Mesenteric fat pad (tissue), 1 donor: ENCODE results near the gene PRPF38A. TPM values are rescaled to one million over a fixed set of nuclear protein-coding genes. Genes with fewer than 3 reads are reported as not detected.

Experiments
- DNase-seq: peaks from one replicate; pipeline ENCODE4 v3.0.0-alpha.2; 2020; ENCODE audit warnings: low spot score
- total RNA-seq: library from RNA; stranded (reverse); fragmentation: NEBNext Ultra II Directional; extraction: Animal tissue kit (Norgen Biotek cat#: 25700); gene quantifications from one replicate; pipeline ENCODE4 v1.2.1, GENCODE V29; 2021
- donor health status: DM: yes; HTN: yes; CAD: no.

PRPF38A gene
- total RNA-seq, 1 donor from 2014 or later, result 25.9 TPM

DNA sequence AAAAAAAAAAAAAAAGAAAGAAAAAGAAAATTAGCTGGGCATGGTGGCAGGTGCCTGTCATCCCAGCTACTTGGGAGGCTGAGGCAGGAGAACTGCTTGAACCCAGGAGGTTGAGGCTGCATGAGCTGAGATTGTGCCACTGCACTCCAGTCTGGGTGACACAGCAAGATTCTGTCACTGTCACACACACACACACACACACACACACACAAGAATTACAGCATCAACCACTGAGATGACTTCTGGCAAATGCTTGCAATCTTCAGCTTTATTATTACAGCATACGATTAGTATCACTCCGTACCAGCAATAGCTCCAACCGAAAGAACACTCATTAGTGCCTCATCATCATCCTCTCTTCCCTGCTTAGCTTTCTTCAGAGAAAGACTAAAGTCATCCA is 4.8 kb upstream of the PRPF38A start:
- DNase-seq, result no peak

DNA sequence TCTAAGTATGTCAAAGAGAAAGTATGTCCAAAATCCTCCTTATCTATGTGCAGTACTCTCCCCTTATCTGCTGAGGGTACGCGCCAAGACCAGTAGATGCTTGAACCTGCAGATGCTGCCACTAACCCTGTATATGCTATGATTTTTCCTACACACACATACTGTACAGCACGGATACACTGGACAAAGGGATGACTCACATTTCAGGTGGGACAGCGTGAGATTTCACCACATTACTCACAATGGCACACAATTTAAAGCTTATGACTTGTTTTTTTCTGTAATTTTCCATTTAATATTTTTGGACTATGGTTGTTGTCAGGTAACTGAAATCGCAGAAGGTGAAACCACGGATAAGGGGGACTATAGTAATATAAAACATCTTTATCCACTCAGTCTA is 4.3 kb upstream of the PRPF38A start:
- DNase-seq, result no peak

DNA sequence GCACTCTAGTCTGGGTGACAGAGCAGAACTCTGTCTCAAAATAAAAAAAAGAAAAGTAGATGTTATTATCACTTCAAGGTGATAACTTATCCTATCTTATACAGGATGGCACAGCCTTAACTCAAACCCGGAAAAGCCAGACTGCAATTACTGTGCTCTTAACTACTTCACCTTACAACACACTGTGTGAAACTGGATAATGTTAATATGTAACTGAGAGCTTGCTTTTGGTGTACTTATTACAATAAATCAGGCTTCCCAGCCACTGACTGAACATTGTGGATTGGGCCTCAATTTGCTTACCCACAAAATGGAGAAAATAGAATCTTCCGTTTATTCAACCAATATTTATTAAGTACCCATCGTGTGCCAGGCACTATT is 1.6 kb upstream of the PRPF38A start:
- DNase-seq, result no peak

DNA sequence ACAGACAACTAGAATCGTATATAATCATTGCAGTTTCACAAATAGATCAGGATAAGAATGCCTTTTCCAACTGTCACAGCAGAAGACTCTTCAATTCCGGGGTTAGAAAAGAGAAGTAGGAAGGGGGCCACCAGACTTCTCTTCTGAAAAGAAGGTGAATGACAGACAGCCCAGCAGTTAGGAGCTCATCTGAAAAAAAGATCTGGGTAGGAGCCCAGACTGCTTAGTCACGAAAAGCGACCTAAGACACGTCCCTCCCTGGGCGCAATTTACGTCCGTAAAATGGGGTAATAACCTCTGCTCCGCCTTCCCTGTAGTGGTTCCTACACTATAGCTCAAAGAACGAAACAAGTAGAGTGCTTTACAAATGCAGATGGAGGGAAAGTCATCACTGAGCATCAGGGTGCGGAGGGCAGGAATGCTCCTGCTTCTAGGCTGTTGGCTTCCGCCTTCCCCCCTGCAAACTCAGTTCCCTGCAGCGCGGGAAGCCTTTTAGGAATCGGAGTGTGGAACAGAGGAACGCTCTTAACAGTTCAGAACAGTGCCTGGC is 761 bp upstream of the PRPF38A start:
- no peak for DNase-seq

DNA sequence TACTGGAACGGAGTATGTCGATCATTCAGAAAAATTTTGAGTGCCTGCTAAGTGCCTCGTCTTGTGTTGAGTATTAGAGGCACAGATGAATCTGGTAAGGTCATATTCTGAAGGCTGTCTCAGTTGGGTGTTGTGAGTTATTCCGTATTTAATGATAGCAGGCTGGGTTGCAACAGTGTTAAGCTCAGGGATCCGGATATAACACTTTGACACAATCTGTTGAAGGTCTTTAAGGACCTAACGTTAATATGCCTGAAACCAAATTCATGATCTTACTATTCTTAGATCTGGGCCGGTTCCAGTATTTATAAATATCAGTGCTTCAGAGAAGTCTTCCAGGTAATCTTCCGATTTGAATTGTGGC is 555 bp downstream of the PRPF38A start:
- DNase-seq, result no peak

DNA sequence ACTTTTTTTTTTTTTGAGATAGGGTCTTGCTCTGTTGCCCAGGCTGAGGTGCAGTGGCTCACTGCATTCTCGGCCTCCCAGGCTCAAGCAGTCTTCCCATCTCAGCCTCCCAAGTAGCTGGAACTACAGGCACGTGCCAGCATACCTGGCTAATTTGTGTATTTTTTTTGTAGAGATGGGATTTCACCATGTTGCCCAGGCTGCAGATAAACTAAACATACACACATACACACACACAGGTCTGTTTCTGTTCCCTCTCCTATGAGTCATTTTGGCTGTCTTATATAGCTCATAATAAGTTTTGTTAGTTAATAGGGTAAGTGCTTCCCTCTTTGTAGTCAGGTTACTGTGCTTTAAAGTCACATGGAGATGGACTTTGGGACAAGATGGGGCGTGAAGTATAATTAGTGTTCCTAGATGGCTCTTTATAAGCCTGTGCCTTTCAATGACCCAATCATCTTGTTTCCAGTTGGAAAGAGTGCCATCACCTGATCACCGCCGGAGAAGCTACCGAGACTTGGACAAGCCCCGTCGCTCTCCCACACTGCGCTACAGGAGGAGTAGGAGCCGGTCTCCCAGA is 9.1 kb downstream of the PRPF38A start:
- no peak for DNase-seq

DNA sequence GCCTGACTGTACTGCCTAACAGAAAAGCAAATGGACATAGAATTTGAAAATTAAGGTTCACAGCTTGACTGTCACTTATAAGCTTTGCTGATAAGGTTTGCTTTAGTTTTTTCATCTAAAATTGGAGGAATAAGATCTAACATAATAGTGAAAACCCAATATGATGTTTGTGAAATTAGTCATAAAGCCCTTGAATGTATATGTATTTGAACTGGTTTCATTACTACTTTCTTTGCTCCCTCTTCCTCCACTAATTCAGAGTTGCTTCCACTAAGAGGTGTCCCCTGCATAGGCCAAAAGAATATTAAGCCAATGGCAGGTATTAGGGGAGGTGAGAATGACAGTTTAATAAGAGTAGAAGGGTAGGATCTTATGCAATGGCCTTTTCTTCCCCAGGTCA is 10.5 kb downstream of the PRPF38A start:
- no peak for DNase-seq

DNA sequence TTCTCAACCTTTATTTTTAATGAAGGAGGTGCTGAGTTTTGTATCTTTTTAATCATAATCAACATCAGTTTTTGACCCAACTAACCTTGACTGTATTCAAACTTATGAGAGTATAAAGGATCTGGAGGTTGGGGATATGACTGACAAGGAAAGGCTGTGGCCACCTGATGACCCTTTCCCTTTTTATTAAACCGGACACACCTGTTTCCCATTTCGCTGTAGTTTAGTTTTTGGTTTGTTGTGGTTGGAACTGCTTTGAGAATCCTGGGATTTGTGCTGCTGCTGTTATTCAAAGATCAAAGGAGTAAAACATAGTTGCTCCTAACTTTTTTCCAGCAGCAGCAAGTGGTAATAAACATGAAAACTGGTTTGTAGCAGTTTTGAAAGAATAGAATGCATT is 12.4 kb downstream of the PRPF38A start:
- no peak for DNase-seq

DNA sequence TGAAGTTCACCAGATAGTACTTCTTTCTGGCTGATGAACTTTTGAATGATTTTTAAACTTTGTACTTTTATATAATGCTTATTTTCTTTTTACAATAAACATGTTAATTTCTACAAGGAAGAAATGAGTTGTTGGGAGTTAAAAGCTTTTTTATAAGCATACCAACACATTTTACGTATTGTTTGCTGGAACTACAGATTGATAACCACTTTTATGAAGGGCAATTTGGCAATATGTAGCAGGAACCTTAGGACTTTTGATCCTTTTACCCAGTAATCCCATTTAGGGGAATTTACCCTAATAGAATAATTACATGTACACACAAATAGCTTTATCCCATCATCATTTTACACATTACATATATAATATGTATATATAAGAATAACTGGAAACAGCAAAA is 16.3 kb downstream of the PRPF38A start:
- no peak for DNase-seq

DNA sequence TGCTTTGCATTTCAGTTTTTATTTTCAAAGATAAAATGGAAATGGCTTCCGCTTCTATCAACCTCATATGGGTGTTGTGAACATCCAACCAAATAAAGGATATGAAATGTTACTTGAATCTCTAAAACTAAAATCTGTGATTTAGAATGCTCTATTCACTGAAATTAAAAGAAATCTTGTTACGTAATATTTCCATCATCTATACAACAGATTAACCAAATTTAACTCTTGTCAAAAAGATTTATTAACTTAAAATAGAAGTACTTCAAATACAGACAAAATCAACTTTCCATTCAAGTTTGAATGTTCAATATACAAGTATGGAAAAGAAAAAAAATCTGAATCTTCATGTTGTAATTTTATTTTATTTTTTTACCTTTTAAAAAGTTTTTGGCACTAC is 18.7 kb downstream of the PRPF38A start:
- DNase-seq, result no peak

DNA sequence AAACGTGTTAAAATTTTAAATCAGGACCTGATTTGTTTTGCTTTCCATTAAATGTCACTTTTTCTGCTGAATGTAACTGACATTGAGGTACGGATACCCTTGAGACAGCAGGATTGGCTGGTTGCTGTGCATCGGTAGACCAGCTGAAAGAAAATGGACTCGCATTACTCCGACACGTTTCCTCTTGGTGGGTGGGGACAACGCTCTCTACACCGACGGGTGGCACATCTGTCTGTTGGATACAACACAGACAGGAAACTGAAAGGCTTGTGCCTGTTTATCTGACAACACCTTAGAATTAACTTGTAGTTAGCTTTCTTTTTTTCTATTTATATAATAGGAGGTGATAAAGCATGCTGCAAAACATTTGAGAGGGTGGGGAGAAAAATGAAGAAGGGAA is 19.4 kb downstream of the PRPF38A start:
- no peak for DNase-seq

DNA sequence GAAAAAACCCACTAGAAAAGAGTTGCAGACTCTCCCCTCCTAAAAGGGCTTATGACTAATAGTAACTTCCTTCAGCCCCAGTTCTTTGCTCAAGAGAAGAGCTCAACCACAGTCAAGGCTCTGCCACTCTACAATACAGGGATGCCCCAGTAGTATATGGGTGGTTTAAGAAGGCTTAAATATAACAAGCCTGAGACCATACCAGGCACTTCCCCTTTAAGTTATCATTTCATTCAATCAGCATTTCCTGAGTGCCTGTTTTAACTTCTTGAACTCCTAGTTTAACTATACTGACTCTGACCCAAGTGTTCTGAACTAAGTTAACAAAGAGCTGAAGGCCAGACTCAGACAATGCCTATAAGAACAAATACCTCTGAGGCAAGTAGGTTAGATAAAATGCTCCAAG is 19.8 kb downstream of the PRPF38A start:
- DNase-seq, result no peak

DNA sequence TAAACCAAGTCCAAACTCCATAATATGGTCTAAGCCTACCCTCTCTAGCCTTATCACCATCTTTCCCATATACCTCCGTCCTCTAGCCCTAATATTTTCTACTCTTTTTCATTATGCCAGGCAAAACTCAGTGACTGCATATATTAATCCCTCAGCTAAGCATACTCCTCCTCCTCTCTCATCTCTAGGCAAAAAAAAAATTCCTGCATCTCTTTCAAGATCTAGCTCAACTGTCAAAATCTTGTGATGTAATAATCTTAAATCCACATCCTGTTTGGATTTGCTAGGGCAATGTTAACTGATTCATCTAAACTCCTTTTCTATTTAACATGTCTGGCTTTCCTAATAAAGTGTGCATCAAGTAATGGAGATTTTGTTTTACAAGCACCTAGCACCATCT is 20.4 kb downstream of the PRPF38A start:
- no peak for DNase-seq

DNA sequence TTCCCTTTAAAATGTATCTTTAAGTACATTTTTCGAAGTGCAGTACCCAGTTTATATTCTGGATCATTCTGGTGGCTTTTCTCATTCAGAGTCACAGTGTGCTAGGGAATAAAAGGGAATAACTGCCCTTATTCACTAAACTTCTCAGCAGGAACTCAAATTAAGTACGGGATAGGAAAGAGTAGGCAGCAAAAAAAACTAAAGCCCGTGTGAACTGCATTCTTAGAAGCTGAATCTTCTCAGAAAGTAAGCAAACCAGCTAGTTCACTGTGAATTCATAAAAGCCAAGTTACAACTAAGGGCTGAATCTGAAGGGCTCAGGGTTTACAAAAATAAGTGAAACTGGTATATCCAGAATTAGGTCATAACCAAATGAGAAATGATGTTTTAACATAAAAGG is 22.0 kb downstream of the PRPF38A start:
- no peak for DNase-seq

DNA sequence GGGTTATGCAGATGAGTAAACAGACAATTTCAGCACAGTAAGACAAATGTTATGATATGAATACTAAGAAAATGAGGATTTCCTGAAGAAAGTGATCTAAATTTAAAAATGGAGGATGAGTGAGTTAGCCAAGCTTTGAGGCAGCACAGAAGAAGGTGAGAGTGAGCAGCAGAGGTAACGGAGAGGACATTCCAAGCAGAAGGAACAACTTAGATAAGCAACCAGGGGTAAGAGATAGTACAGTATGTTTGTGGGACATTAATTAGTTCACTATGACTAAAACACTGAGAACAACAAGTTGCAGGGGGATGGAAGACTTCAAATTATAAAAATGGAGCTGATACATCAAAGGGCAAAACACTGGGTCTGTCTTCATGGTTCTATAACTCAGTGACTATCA is 22.8 kb downstream of the PRPF38A start:
- DNase-seq, result no peak

DNA sequence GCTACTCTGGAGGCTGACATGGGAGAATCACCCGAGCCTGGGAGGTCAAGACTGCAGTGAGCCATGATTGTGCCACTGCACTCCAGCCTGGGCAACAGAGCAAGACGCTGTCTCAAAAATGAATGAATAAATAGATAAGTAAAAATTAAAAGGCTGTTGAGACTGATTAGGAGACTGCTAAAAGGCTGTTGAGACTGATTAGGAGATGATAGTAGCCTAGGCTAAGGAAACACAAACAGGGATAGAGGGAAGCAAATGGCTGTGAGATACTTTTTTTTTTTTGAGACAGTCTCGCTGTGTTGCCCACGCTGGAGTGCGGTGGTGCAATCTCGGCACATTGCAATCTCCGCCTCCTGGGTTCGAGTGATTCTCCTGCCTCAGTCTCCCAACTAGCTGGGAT is 28.4 kb downstream of the PRPF38A start:
- no peak for DNase-seq

DNA sequence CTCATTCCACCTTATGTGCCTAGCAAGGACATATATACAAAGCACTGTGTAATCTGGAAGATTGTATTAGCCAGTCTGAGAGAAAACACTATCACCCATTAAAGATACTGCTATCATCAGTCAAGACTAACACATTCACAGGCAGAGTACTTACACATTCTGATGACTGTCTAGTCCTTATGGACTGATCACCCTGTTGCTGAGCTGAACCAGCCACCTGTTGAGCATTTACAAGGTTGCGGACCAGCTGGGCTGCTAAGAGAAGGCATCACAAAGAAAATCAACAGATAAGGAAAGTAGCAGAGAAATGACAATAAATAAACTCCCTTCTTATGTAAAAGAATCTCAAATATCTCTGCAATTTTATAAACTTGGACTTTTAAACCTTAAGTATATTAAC is 30.8 kb downstream of the PRPF38A start:
- DNase-seq, result no peak

DNA sequence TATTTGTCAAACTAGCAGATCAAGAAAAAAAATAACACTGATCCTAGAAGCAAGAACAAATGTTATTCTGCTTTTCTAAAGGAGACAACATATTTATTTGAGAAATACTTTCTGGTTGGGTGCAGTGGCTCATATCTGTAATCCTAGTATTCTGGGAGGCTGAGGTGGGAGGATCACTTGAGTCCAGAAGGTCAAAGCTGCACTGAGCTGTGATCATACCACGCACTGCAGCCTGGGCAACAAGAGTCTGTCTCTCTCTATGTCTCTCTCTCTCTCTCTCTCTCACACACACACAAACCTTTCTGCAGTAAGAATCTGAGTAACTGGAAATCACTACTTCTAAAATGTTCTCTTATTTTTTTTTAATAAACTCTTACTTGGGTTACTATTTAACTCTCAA is 31.2 kb downstream of the PRPF38A start:
- no peak for DNase-seq

DNA sequence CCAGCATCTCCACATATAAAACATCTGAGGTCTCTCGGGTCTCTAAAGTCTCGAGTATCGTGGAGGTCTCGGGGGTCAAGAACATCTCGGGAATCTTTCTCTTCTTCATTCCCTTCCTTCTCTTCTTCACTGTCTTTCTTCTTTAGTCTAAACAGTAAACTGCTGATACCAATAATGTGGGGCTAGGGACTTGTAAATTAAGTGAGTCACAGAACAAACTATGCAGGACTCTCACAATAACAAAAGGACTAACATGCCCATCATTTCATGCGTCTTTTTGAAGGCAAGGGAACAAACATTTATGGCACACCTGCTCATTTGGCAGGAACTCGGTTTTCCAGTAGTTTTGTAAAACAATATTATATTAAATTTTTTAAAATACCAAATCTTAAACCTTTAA is 32.4 kb downstream of the PRPF38A start:
- no peak for DNase-seq

DNA sequence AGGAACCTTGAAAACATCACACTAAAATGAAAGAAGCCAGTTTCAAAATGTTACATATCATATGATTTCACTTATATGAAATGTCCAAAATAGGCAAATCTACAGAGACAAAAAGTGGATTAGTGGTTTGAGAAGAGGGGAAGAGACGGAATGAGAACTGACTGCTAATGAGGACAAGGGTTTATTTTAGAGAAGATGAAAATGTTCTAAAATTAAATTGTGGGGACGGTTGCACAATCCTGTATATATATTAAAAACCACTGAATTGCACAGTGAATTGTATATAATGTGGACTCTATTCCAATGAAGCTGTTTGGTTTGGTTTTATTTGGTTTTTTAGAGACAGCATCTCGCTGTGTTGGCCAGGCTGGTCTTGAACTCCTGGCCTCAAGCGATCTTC is 35.6 kb downstream of the PRPF38A start:
- no peak for DNase-seq

DNA sequence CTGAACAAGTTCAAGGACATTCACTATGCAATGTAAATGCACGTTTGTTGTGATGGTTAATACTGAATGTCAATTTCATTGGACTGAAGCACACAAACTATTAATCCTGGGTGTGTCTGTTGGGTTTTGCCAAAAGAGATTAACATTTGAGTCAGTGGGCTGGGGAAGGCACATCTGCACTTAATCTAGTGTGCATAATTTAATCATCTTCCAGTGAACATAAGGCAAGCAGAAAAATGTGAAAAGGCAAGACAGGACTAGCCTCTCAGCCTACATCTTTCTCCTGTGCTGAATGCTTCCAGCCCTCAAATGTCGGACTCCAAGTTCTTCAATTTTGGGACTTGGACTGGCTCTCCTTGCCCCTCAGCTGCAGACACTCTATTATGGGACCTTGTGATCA is 40.1 kb downstream of the PRPF38A start:
- DNase-seq, result no peak

DNA sequence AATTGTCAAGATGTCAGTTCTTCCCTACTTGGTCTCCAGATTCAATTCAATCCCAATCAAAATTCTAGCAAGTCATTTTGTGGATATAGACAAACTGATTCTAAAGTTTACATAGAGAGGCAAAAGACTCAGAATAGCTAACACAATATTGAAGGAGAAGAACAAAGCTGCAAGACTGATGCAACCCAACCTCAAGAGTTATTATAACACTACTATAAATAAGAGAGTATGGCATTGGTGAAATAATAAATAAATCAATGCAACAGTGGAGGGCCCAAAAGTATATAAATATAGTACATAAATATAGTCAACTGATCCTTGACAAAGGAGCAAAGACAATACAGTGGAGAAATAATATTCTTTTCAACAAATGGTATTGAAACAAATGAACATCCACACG is 49.7 kb downstream of the PRPF38A start:
- DNase-seq, result no peak

DNA sequence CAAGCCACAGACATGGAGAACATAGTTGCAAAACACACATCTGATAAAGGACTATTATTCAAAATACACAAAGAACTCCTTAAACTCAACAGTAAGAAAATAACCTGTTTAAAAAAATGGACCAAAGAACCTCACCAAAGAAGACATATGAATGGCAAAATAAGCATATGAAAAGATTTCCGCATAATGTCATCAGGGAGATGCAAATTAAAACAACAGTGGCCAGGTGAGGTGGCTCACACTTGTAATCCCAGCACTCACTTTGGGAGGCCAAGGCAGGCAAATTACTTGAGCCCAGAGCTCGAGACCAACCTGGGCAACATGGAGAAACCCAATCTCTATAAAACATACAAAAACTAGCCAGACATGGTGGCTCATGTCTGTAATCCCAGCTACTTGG is 50.4 kb downstream of the PRPF38A start:
- DNase-seq, result no peak

DNA sequence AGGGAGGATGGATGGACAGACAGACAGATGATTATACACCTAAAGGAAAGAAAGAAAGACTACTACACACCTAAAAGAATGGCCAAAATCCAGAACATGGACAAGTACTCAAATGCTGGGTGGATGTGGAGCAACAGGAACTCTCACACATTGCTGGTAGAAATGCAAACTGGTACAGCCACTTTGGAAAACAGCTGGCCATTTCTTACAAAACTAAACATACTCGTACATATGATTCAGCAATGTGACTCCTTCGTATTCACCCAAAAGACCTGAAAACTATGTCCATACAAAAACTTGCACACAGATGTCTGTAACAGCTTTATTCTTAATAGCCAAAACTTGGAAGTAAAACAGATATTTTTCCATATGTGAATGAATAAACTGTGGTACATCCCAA is 51.3 kb downstream of the PRPF38A start:
- DNase-seq, result no peak
